K562 (cell line): ENCODE measurements around the gene MCU. TPM values are rescaled to one million over a fixed set of nuclear protein-coding genes. Genes with fewer than 3 reads are reported as not detected.

Source experiments
- AFF4 ChIP-seq: sonication (generic); formaldehyde crosslinking; IDR thresholded peaks from 2 replicates; pipeline ENCODE4 v1.8.0; 2023; ENCODE audit warnings: mild to moderate bottlenecking, missing genetic modification reagents
- CHD4 ChIP-seq: fragments of 200-600 bp; sonication (generic); IDR thresholded peaks from 3 replicates; pipeline ENCODE4 v1.6.1; 2012; ENCODE audit warnings: low read depth, mild to moderate bottlenecking, mixed read lengths, low read length, inconsistent platforms; ENCODE audit not compliant: insufficient read depth, insufficient replicate concordance, poor library complexity, severe bottlenecking
- ELK3 ChIP-seq: fragments of 450-650 bp; formaldehyde crosslinking; IDR thresholded peaks from 2 replicates; pipeline ENCODE4 v1.4.0; 2020; ENCODE audit warnings: mild to moderate bottlenecking
- FOSL1 ChIP-seq: fragments of 200-800 bp; sonication (Bioruptor generic); conservative IDR thresholded peaks from 2 replicates; pipeline ENCODE4 v1.6.1; 2016; ENCODE audit warnings: missing genetic modification characterization, missing compliant biosample characterization
- MGA ChIP-seq: fragments of 450-650 bp; IDR thresholded peaks from 2 replicates; pipeline ENCODE4 v1.6.1; 2016; ENCODE audit warnings: mild to moderate bottlenecking, moderate library complexity
- NCOA1 ChIP-seq: fragments of 450-650 bp; IDR thresholded peaks from 2 replicates; pipeline ENCODE4 v1.6.1; 2016; ENCODE audit warnings: low read depth
- RAD51 ChIP-seq: fragments of 450-650 bp; IDR thresholded peaks from 2 replicates; pipeline ENCODE4 v1.7.1; 2016; ENCODE audit warnings: low read depth, mild to moderate bottlenecking, borderline replicate concordance
- TARDBP ChIP-seq: fragments of 450-650 bp; IDR thresholded peaks from 2 replicates; pipeline ENCODE4 v1.6.1; 2016
- TRIM28 ChIP-seq: fragments of 450-650 bp; IDR thresholded peaks from 2 replicates; pipeline ENCODE4 v1.6.1; 2017
- YY1 ChIP-seq, 3 experiments: IDR thresholded peaks; 2 replicates each; pipeline ENCODE4 v1.6.1; 2011; ENCODE audit warnings: low read length in 2 of 3, mild to moderate bottlenecking in 2 of 3, moderate library complexity in 2 of 3, borderline replicate concordance in 1 of 3, control low read depth in 1 of 3, low read depth in 1 of 3; ENCODE audit not compliant: insufficient read depth in 3 of 3, insufficient replicate concordance in 2 of 3, control insufficient read depth in 1 of 3, insufficient read length in 1 of 3; ENCODE audit errors: extremely low read depth in 1 of 3
- ZNF134 ChIP-seq: fragments of 250-450 bp; sonication (Bioruptor Pico); conservative IDR thresholded peaks from 2 replicates; pipeline ENCODE4 v1.4.0; 2020
- ZNF668 ChIP-seq: fragments of 250-450 bp; sonication (Bioruptor Pico); IDR thresholded peaks from 2 replicates; pipeline ENCODE4 v1.8.0; 2022; ENCODE audit warnings: mild to moderate bottlenecking, inconsistent platforms
- polyA plus RNA-seq, 8 experiments: library from polyadenylated mRNA; depleted of rRNA in 4 of 8; stranded (reverse) in 5 of 8; unstranded in 3 of 8; fragments of >200 nt; fragmentation: Nextera tagmentation in 2 of 8; fragmentation: Illumina TruSeq in 1 of 8; extraction: Ambion mirVana in 2 of 8; extraction: Trizol in 1 of 8; gene quantifications; 2 replicates each; pipeline versions ENCODE4 v1.2.1 to v1.2.3, GENCODE V29; 2011 to 2014; ENCODE audit warnings: inconsistent platforms in 1 of 8, missing spikeins in 1 of 8
- total RNA-seq, 7 experiments: library from RNA; depleted of rRNA in 6 of 7; stranded (reverse); fragments of >200 nt in 6 of 7; fragmentation: Illumina TruSeq in 2 of 7; extraction: Trizol in 2 of 7; gene quantifications; 2 replicates each; pipeline versions ENCODE4 v1.2.1 to v1.2.3, GENCODE V29; 2011 to 2021; ENCODE audit warnings: low replicate concordance in 1 of 7

MCU gene
- total and polyA plus RNA-seq, 9 of the 15 experiments (the other 6 are each of a cell fraction or from before 2014, with no cell fraction given): 8.2 to 88.8 (median 21.3) TPM

GRCh38 chr10:72689660-72690059, 2.3 kb upstream of the MCU start (continued):
- TF ChIP-seq YY1 (IDR thresholded peaks at IDR 0.05; ENCODE audit: borderline replicate concordance in 1 of 3, control insufficient read depth in 1 of 3, extremely low read depth in 1 of 3, insufficient read depth in 3 of 3, insufficient read length in 1 of 3, insufficient replicate concordance in 2 of 3, low read depth in 1 of 3, low read length in 2 of 3) (no peak), TARDBP (no peak), ZNF134 (no peak), AFF4 (CRISPR knock-in tag) (no peak), NCOA1 (no peak), MGA (no peak), TRIM28 (no peak), FOSL1 (peak; percentile 26; the same call in 1 of the 2 replicates), ZNF668 (no peak), ELK3 (CRISPR knock-in tag) (no peak), RAD51 (no peak), CHD4 (no peak)
